Muscle of leg (tissue), 16 donors: ENCODE results near the gene SULT1C4. TPM values are rescaled to one million over a fixed set of nuclear protein-coding genes. Genes with fewer than 3 reads are reported as not detected.

Source experiments
- DNase-seq: peaks from one replicate; pipeline ENCODE4 v3.0.0; 2013
- H3K27ac ChIP-seq: one replicate; pipeline ENCODE4 v1.5.1; 2013; ENCODE audit warnings: mild to moderate bottlenecking, low read length, control low read depth
- H3K27me3 ChIP-seq: one replicate; pipeline ENCODE4 v1.6.1; 2013; ENCODE audit warnings: low read length; ENCODE audit not compliant: control insufficient read depth, insufficient read depth
- H3K36me3 ChIP-seq: one replicate; pipeline ENCODE4 v1.6.1; 2013; ENCODE audit warnings: low read length; ENCODE audit not compliant: control insufficient read depth, insufficient read depth
- H3K4me1 ChIP-seq: one replicate; pipeline ENCODE4 v1.6.1; 2013; ENCODE audit warnings: low read length; ENCODE audit not compliant: control insufficient read depth, insufficient read depth
- H3K4me3 ChIP-seq: one replicate; pipeline ENCODE4 v1.5.1; 2013; ENCODE audit warnings: low read length, control low read depth
- H3K9me3 ChIP-seq: replicated peaks from 2 replicates; pipeline ENCODE4 v1.6.1; 2013; ENCODE audit warnings: low read depth, low read length; ENCODE audit not compliant: control insufficient read depth
- WGBS: methylation state at CpG from one replicate; pipeline ENCODE4 v1.1.5; 2013; ENCODE audit warnings: missing lambda C conversion rate; ENCODE audit not compliant: insufficient coverage; 5-methylcytosine and 5-hydroxymethylcytosine counted together
- long read RNA-seq, 11 donors: transcript quantifications; one replicate each; lab custom pipeline, GENCODE V29; 2026
- polyA plus RNA-seq, 8 donors: library from polyadenylated mRNA; unstranded; fragments of 120-200 nt; gene quantifications; one replicate each; pipeline versions ENCODE4 v1.2.1 to v1.2.3, GENCODE V29; 2013; ENCODE audit warnings: inconsistent platforms in 1 of 8, low replicate concordance in 1 of 8; ENCODE audit not compliant: insufficient read length in 8 of 8, insufficient read depth in 1 of 8
- total RNA-seq: library from RNA; stranded (reverse); fragments of 120-200 nt; gene quantifications from one replicate; pipeline ENCODE4 v1.2.4, GENCODE V29; 2013

Gene SULT1C4
- total RNA-seq: 13.3 TPM
- polyA plus RNA-seq: 10 to 100 TPM; 15.9 to 23.4 (median 17.7) TPM
- long read RNA-seq, donor 1, partial matches to known transcripts: 0 of 2 reads
- long read RNA-seq, donor 1, other reads (novel, unspliced or antisense): 0 of 2 reads
- long read RNA-seq, donor 2, partial matches to known transcripts: 0 of 2 reads
- long read RNA-seq, donor 2, other reads (novel, unspliced or antisense): 0 of 2 reads
- long read RNA-seq, donor 3, transcript SULT1C4-202 (5 exons, 1,045 nt): major isoform, 6 of 6 reads
- long read RNA-seq, donor 3, partial matches to known transcripts: 0 of 6 reads
- long read RNA-seq, donor 3, other reads (novel, unspliced or antisense): 0 of 6 reads
- long read RNA-seq, donor 4, partial matches to known transcripts: 10 of 10 reads
- long read RNA-seq, donor 4, other reads (novel, unspliced or antisense): 0 of 10 reads
- long read RNA-seq, donor 5, transcript SULT1C4-202 (5 exons, 1,045 nt): major isoform, 6 of 15 reads
- long read RNA-seq, donor 5, partial matches to known transcripts: 8 of 15 reads
- long read RNA-seq, donor 5, other reads (novel, unspliced or antisense): 0 of 15 reads
- long read RNA-seq, donor 6, transcript SULT1C4-202 (5 exons, 1,045 nt): major isoform, 7 of 9 reads
- long read RNA-seq, donor 6, partial matches to known transcripts: 0 of 9 reads
- long read RNA-seq, donor 6, other reads (novel, unspliced or antisense): 0 of 9 reads
- long read RNA-seq, donor 7, transcript SULT1C4-202 (5 exons, 1,045 nt): major isoform, 5 of 5 reads
- long read RNA-seq, donor 7, partial matches to known transcripts: 0 of 5 reads
- long read RNA-seq, donor 7, other reads (novel, unspliced or antisense): 0 of 5 reads
- long read RNA-seq, donor 8, transcript SULT1C4-202 (5 exons, 1,045 nt): major isoform, 5 of 16 reads
- long read RNA-seq, donor 8, partial matches to known transcripts: 10 of 16 reads
- long read RNA-seq, donor 8, other reads (novel, unspliced or antisense): 0 of 16 reads
- long read RNA-seq, donor 9, partial matches to known transcripts: 6 of 10 reads
- long read RNA-seq, donor 9, other reads (novel, unspliced or antisense): 0 of 10 reads
- long read RNA-seq, donor 10, partial matches to known transcripts: 0 of 5 reads
- long read RNA-seq, donor 10, other reads (novel, unspliced or antisense): 0 of 5 reads
- long read RNA-seq, donor 11, partial matches to known transcripts: 0 of 5 reads
- long read RNA-seq, donor 11, other reads (novel, unspliced or antisense): 0 of 5 reads

DNA sequence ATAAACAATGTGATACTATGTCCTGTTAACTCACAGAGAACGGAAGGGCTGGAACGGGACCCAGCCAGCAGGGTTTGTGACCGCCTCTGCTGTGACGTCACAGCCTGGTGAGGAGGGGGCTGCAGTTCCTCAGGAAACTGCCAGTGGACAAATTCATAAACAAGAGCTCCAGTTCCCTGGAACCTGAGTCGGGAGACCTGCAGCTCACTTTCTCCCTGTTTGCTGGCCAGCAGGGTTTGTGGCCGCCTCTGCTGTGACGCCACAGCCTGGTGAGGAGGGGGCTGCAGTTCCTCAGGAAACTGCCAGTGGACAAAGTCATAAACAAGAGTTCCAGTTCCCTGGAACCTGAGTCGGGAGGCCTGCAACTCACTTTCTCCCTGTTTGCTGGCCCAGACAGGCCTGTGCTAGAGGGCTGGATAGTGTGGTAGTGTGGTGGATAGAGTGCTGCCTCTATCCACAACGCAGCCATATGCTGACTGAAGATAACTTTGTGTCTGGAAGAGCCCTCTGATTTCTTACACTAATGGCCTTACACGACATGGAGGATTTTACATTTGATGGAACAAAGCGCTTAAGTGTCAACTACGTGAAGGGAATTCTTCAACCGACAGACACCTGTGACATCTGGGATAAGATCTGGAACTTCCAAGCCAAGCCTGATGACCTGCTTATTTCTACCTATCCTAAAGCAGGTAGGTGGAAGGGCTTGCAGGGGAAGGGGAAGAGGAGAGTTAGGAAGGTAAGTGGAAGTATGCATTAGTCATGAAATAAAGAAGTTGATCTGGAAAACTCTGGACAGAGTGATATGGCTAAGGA is at the start of gene SULT1C4:
Gene SULT1C4 (plus strand): TSS at position 140 of the 816 bp plus-strand sequence. CDS start 384 bp downstream, at position 524.
- DNase-seq: peak; percentile 97

DNA sequence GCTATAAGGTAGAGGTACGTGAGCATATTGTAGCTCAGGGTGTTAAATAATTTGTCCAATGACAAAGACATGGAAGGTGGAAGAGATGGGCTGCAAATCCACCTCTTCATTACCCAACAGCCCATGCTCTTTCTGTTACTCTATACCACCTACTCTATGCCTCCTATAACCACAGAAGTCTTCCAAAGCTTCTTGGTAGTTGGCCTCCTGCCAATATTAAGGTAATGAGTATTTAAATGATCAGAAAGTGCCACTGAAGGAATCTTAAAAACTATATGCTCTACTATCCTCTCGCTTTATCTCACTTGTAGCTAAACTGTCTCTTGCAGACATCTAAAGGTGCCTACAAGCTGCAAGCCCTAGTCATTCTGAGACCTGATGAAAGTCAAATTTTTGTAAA is 48.0 kb upstream of the SULT1C4 start:
- DNase-seq: no peak
- no peaks in the 10 kb centered on the region for H3K9me3 ChIP-seq
- H3K4me1 ChIP-seq: peaks cover 3% of the 10 kb centered on the region
- H3K27me3 ChIP-seq: no peaks in the 10 kb centered on the region
- H3K27ac ChIP-seq: no peak overlapping the region
- no peak overlapping the region for H3K4me3 ChIP-seq
- no peaks in the 10 kb centered on the region for H3K36me3 ChIP-seq
- WGBS: no CpG with 5 or more reads among the region's 2 CpGs

More for the DNA sequence above, at the start of gene SULT1C4:
- Histone ChIP-seq H3K36me3 (peaks cover 6% of the 10 kb centered on the region), H3K9me3 (no peaks in the 10 kb centered on the region), H3K4me3 (peak within 1 kb of the TSS; percentile 50), H3K27me3 (no peaks in the 10 kb centered on the region), H3K27ac (peak within 1 kb of the TSS; percentile 91), H3K4me1 (peaks cover 14% of the 10 kb centered on the region)
- WGBS: 0% methylated on average over 9 of the region's 13 CpGs

DNA sequence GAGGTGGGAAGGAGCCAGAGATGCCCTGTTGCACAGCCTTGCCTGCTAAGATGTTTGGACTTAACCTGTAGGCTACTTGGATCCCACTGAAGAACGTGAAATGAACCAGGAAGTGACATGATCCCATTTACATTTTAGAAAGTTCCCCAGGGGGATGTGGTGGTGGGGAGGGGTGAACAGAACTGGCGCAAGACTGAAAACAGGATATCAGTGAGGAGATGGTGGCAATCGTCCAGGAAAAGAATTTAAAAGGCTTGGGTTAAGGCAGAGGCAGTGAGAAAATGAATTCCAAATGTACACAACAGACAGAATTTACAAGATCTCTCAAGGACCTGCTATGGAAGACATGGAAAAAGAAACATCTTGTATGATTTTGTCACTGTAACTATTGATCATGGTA is 46.8 kb upstream of the SULT1C4 start:
- DNase-seq: peak; percentile 81
- Histone ChIP-seq H3K27ac (no peak overlapping the region), H3K4me3 (no peak overlapping the region), H3K9me3 (no peaks in the 10 kb centered on the region), H3K4me1 (peaks cover 3% of the 10 kb centered on the region), H3K27me3 (no peaks in the 10 kb centered on the region), H3K36me3 (no peaks in the 10 kb centered on the region)
- WGBS: 0% methylated on average over 1 of the region's 3 CpGs

DNA sequence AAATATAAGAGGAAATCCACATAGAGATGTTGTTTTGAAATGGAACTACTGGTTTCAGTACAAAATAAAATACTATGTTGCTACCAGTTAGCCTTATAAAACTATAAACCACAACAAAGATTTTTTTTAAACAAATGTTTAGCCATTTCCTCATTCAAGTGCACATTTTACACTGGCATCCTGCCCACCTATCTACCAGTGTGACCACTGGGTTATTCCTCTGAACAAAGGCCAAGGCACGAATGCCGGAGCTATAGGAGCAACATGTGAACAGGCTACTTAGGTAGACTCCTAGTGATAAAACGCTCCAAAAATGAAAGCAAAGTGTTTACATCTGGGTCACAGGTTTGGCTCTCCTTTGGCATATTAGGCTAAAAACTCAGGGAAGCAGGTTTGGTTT is 31.8 kb upstream of the SULT1C4 start:
- Histone ChIP-seq H3K4me1 (no peaks in the 10 kb centered on the region), H3K4me3 (no peak overlapping the region), H3K27me3 (no peaks in the 10 kb centered on the region), H3K36me3 (no peaks in the 10 kb centered on the region), H3K27ac (no peak overlapping the region), H3K9me3 (no peaks in the 10 kb centered on the region)
- WGBS: 82% methylated on average over 3 of the region's 3 CpGs
- no peak for DNase-seq

DNA sequence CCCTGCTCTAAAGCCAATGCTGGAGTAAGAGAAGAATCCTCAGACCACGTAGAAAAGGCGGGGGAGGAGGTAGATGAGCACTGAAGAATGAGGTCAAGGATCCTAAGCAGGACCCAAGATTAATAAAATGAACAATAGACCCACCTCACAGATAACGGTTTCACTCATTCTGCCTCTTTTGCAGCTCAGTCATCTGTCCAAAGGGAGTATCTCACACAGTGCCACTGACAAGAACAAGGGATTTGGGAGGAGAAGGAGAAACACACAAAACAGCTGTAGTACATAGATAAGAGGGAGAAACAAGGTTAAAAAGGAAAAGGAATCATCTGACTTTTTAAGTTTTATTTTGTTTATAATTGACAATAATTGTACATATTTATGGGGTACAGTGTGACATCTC is 30.9 kb upstream of the SULT1C4 start:
- Histone ChIP-seq H3K9me3 (no peaks in the 10 kb centered on the region), H3K36me3 (no peaks in the 10 kb centered on the region), H3K4me1 (no peaks in the 10 kb centered on the region), H3K4me3 (no peak overlapping the region), H3K27ac (no peak overlapping the region), H3K27me3 (no peaks in the 10 kb centered on the region)
- DNase-seq: no peak
- WGBS: no CpG with 5 or more reads among the region's 3 CpGs

DNA sequence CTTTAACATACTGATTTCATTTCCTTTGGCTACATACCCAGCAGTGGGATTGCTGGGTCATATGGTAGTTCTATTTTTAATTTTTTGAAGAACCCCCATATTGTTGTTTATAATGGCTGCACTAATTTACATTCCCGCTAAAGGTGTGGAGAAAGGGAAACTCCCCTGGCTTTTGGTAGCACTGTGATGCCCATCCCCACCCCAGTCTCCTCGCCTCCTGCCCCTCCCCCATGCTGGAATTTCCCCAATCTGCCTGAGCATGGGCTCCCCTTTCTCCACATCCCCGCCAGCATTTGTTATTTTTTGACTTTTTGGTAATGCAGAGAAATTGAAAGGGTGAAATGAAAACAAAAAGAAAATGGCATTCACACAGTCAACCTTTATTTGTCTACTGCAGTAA is 30.0 kb upstream of the SULT1C4 start:
- Histone ChIP-seq H3K27me3 (no peaks in the 10 kb centered on the region), H3K36me3 (no peaks in the 10 kb centered on the region), H3K4me1 (no peaks in the 10 kb centered on the region), H3K27ac (no peak overlapping the region), H3K9me3 (no peaks in the 10 kb centered on the region), H3K4me3 (no peak overlapping the region)
- no peak for DNase-seq
- WGBS: no CpG with 5 or more reads among the region's 3 CpGs

DNA sequence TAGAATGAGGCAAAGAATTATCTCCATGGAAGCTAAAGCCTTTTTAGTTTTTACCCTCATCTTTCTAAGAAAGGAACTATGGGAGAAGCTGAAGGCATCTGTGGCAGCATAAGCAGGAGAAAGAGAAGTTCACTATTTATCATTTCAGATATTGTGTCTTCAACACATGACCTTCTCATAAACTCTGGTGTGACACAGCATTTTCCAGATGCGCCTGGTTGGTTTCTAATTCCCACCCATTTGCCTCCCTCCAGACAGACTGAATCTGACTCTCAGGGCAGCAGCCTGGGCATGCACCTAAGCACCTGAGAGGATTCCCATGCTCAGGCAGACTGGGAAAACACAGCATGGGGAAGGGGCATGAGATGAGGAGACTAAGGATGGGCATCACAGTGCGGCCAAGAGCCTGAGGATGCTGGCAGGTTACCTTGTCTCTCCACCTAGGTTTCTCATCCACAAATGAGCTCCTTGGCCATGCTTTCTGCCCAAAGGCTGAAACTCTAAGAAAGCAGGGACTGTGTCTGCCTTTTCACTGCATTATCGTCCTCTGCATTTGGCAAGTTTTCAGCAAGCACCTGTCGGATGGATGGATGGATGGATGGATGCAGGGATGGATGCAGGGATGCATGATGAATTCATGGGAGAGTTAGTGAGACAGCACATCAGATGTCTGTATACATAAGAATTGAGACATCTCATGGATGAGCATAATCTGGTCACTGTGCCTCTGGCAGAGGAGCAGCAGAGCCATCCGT is 28.8 kb upstream of the SULT1C4 start:
- Histone ChIP-seq H3K4me1 (no peaks in the 10 kb centered on the region), H3K4me3 (no peak overlapping the region), H3K27ac (no peak overlapping the region), H3K27me3 (no peaks in the 10 kb centered on the region), H3K36me3 (no peaks in the 10 kb centered on the region), H3K9me3 (no peaks in the 10 kb centered on the region)
- 77% methylated on average over 3 of the region's 5 CpGs for WGBS
- no peak for DNase-seq

DNA sequence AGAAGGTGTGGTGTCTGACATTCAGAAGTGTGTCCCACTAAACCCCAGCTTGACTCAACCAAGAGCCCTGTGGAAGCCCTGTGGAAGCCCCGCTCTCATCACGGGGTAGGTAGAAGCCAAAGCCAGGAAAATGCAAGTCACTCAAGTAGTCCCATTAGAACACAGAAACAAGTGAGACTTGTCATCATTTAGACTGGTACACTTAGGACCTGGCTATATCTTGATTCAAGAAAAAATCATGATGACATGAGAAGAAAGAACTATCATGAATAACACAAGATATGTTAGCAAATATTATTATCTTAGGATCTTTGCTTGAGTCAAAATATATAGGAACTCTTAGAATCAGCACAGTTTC is 28.2 kb upstream of the SULT1C4 start:
- 86% methylated on average over 2 of the region's 2 CpGs for WGBS
- Histone ChIP-seq H3K9me3 (no peaks in the 10 kb centered on the region), H3K27ac (no peak overlapping the region), H3K36me3 (no peaks in the 10 kb centered on the region), H3K4me1 (no peaks in the 10 kb centered on the region), H3K27me3 (no peaks in the 10 kb centered on the region), H3K4me3 (no peak overlapping the region)
- DNase-seq: no peak

DNA sequence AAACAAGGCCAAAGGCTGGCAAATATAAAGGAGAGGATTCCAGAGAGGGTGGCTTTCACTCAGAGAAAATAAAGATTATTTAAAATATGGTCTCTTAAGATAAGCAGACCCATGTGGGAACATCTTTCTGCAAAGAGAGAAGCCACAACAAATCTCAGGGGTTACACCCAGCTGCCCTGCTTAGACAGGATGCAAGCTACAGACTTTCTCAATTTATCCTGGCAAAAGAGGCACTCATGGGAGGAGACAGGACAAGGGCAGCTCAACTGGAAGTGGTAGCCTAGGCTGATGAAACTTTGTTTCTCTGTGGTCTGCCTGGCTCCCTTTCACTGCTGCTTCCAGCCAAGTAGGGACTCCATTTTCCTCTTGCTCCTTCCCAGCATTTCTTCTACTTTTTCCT is 25.9 kb upstream of the SULT1C4 start:
- DNase-seq: no peak
- H3K27ac ChIP-seq: no peak overlapping the region
- no peaks in the 10 kb centered on the region for H3K27me3 ChIP-seq
- H3K4me3 ChIP-seq: no peak overlapping the region
- H3K4me1 ChIP-seq: no peaks in the 10 kb centered on the region
- H3K9me3 ChIP-seq: no peaks in the 10 kb centered on the region
- no peaks in the 10 kb centered on the region for H3K36me3 ChIP-seq
